ENCODE data around the gene WWOX.
A peak's percentile ranks its signal among the peaks of the same experiment; 100 is the strongest.
"Not testable (repeated sequence)": the region's sequence is repeated elsewhere in the genome, so short reads cannot be mapped to it uniquely, and the experiment has no call there.

WWOX gene

GRCh38 chr16:78689536-78689935, 590.1 kb downstream of the WWOX start:
- no peak overlapping the region for H3K4me3 ChIP-seq (replicated peaks in 1 of 2; ENCODE audit: low read depth in 2 of 2, low read length in 2 of 2)
- no peak for TF ChIP-seq CTCF (IDR thresholded peaks at IDR 0.05; ENCODE audit: low read depth, low read length)
- peak in 1 of 2 donors; percentile 48 for DNase-seq (ENCODE audit: low read depth in 2 of 2)

GRCh38 chr16:78690510-78690909, 591.1 kb downstream of the WWOX start:
- H3K4me3 ChIP-seq (replicated peaks in 1 of 2; ENCODE audit: low read depth in 2 of 2, low read length in 2 of 2), result no peak overlapping the region
- no peak for TF ChIP-seq CTCF (IDR thresholded peaks at IDR 0.05; ENCODE audit: low read depth, low read length)
- DNase-seq (ENCODE audit: low read depth in 2 of 2), result no peak

GRCh38 chr16:78691746-78692145, 592.3 kb downstream of the WWOX start:
- DNase-seq (ENCODE audit: low read depth in 2 of 2); H3K4me3 ChIP-seq (replicated peaks in 1 of 2; ENCODE audit: low read depth in 2 of 2, low read length in 2 of 2): not testable (repeated sequence)

DNA sequence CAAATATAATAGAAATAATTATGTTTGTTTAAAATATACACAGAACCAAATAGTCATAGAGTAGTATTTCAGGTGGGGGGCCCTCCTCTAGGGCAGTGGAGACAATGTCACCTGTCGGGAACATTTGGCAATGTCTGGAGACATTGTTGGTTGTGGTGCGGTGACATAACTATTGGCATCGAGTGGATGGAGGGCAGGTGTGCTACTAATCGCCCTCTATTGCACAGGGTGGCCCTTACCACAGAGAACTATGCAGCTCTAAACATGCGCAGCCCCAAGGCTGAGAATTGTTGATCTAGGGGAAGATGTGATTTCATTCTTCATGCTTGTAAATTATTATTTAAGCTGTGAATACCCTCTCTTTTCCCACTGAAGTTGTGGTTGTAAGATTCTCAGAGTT, 594.0 kb downstream of the WWOX start:
- DNase-seq (ENCODE audit: low read depth in 2 of 2), result no peak
- TF ChIP-seq CTCF (IDR thresholded peaks at IDR 0.05; ENCODE audit: low read depth, low read length), result no peak
- no peak overlapping the region for H3K4me3 ChIP-seq (replicated peaks in 1 of 2; ENCODE audit: low read depth in 2 of 2, low read length in 2 of 2)

DNA sequence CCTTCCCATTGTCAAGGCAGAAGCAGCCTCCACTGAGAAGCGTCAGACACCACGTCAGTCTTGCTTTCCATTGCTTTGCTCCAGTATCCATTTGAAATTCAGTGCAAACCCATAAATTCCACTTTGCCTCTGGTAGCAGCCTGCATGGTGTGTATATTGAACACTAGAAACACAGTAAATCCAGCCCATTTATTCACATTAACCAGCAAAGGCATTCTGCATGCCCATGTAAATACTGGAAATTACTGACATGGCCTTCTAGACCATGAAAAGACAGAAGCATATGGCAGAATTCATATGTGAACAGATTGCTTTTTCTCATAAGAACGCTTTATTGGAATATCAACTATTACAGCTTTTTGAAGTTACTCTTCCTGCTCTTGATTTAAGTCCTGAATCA, 595.0 kb downstream of the WWOX start:
- no peak for TF ChIP-seq CTCF (IDR thresholded peaks at IDR 0.05; ENCODE audit: low read depth, low read length)
- H3K4me3 ChIP-seq (replicated peaks in 1 of 2; ENCODE audit: low read depth in 2 of 2, low read length in 2 of 2), result no peak overlapping the region
- DNase-seq (ENCODE audit: low read depth in 2 of 2), result no peak

- no peak for TF ChIP-seq CTCF (IDR thresholded peaks at IDR 0.05; ENCODE audit: low read depth, low read length)
- DNase-seq (ENCODE audit: low read depth in 2 of 2), result no peak
- no peak overlapping the region for H3K4me3 ChIP-seq (replicated peaks in 1 of 2; ENCODE audit: low read depth in 2 of 2, low read length in 2 of 2)
Observed at GRCh38 chr16:78695391-78695790, 595.9 kb downstream of the WWOX start.

DNA sequence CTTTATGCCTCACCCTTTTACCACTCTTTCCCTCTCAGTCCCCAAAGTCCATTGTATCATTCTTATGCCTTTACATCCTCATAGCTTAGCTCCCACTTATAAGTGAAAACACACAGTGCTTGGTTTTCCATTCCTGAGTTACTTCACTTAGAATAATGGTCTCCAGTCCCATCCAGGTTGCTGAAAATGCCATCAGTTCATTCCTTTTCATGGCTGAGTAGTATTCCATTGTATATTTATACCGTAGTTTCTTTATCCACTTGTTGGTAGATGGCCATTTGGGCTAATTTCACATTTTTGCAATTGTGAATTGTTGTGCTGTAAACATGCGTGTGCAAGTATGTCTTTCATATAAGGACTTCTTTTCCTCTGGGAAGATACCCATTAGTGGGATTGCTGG, 597.3 kb downstream of the WWOX start:
- DNase-seq (ENCODE audit: low read depth in 2 of 2), result no peak
- no peak overlapping the region for H3K4me3 ChIP-seq (replicated peaks in 1 of 2; ENCODE audit: low read depth in 2 of 2, low read length in 2 of 2)
- no peak for TF ChIP-seq CTCF (IDR thresholded peaks at IDR 0.05; ENCODE audit: low read depth, low read length)
